ENCODE results near the gene R3HCC1L.

R3HCC1L gene

DNA sequence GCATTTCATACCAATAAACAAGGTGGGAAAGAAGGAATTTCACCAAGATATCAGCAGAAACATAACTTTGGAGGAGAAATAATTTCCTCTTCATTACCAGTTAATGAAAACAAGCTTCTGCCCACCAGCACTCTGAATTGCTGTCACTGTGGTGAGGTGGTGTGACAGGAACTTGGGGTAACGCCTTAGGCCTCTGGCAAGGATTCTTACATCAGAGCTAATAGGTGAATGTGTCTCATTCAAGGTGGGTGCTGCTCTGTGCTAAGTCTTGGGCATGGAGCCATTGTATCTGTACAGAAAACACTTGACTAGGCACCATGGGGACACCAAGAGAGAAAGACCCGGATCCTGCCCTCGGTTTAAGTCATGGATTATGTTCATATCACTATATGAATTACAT lies 141.9 kb downstream of the R3HCC1L start:
- no peak for DNase-seq (ENCODE audit: low read depth)

DNA sequence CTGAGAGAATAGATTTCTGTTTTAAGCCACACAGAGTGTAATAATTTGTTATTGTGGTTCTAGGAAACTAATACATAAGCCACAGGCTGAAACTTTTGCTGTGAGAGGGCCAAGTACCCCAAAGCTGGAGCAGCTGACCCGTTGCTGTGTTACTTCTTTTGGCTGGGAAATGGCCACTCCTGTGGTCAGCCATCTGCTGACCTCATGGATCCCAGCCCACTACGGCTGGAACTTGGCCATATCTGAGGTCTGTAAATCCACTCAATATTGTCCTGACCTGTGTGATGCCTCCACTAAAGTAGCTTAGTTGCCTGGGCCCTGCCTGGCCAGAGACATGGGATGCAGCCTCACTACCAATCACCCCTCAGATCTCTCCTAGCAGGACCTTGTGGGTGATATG lies 151.0 kb downstream of the R3HCC1L start:
- DNase-seq (ENCODE audit: low read depth), result no peak

DNA sequence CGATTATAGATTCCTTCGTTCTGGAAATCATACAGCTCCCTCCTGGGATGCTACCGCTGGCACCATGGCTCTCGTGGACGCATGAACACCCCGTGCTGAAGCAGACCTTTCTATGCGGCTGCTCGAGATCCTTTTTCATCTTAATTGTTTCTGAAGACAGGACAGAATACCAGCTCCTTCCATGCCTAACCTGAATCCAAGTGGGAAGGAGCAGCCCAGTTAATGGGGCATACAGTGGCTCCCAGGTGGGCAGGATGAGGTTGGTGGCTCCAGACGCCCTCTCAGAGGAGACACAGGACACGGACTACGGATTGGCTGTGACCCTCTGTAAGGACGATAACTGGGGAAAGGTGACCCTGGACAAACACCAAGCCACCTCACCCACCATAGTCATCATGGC lies 152.0 kb downstream of the R3HCC1L start:
- no peak for DNase-seq (ENCODE audit: low read depth)

DNA sequence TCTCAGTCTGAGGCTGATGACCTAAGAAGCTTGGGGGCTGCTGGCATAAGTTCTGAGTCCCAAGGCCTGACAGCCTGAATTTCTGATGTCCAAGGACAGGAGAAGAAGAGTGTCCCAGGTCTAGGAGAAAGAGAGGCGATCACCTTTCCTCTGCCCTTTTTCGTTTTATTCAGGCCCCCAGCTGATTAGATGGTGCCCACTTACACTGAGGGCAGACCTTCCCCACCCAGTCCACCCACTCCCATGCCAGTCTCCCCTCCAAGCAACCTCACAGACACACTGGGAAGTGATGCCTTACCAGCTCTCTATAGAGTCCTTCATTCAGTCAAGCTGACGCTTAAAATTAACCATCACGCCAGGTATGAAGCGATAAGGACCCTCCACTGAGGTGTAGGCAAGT lies 152.9 kb downstream of the R3HCC1L start:
- no peak for DNase-seq (ENCODE audit: low read depth)

DNA sequence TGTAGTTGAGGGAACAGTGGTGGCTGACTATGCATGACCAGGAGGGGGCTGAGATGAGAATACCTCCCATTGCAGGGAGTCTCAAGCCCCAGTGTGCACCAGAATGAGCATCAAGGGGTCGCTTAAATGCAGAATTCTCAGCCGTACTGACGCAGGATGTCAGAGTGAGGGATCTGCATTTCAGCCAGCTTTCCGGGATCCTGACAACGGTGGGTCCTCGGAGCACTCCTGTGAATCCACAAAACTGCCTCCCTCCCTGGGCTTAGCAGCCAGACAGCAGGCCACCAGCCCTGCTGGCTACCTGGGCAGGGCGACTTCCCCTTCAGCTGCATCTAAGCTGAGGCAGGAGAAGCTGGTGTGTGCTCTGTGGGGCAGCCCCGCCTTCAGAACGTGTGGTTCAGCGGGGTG lies 155.3 kb downstream of the R3HCC1L start:
- DNase-seq (ENCODE audit: low read depth), result no peak

DNA sequence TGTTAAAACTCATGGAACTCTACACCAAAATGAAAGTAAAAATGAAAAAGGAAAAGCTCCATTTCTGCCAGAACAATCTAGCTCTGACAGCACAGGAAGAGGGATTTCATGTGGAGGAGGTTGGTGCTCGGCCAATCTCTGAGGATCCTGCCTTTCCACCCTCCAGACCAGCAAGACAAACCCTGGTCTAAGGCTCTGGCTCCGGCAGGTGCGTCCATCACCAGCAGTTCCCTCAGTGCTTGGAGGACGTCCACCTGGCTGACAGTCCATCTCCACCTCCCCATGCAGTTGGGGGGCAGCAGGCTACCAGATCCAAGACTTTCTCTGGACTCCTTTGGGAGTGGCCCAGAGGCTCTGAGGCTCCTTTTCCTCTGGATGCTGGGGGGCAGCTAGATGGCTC lies 158.5 kb downstream of the R3HCC1L start:
- DNase-seq (ENCODE audit: low read depth), result no peak

DNA sequence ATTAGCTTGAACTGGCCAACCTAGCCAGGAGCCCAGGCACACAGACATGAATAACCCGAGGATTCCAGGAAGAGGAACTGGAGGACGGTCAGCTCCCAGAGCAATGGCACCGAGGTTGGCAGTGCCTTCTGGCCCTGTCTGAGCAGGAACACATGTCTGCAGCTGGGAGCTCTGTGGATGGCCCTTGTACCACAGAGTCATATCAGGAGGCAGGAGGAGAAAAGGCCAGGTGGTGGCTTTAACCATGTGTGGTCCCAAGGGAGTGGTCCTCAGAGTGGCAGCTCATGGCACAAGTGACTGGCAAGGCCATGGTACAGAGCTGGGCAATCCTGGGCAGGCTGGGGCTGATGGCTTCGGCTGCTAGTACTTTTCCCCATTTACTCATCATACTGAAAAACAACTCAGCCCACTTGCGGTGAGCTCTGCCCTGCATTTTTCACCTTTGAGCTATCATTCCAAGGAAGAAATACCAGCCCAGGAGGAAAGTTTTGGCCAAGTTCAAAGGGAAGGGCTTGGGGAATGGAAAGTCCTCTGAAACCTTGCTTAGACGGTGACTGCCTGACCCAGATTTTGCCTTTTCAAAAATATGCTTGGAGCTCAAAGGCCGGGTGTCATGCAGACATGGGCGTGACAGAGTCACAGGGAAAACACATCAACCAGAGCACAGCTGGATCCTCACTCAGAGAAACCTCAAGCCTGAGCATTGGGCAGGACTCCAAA lies 159.3 kb downstream of the R3HCC1L start:
- no peak for DNase-seq (ENCODE audit: low read depth)

DNA sequence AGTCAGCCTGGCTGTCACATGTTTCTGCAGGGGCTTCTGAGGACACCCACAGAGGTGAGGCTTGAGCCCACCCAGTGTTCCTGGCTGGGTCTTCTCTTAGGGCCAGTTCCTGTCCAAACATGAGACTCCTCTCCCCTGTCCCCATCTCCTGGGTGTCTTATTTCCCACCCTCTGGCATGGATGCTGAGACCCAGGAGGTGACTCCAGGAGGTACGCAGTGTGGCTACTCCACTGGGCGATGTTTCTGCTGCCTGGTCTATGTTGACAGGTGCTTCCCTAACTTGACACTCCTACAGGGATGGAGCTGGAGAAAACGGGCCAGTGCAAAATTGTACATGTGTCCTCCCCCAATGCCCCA lies 159.8 kb downstream of the R3HCC1L start:
- DNase-seq (ENCODE audit: low read depth), result no peak

Measured in iris pigment epithelial cell (primary cell).